GM23338 (cell line): ENCODE measurements around the gene HCN2. TPM values are rescaled to one million over a fixed set of nuclear protein-coding genes. Genes with fewer than 3 reads are reported as not detected.

Experiments
- ATAC-seq: fragments of 200-7000 bp; cut with Tn5 transposase; 3 replicates; pipeline ENCODE4 v1.9.1; 2020
- DNase-seq: peaks from one replicate; pipeline ENCODE4 v3.0.0-alpha.2; 2015; ENCODE audit warnings: low spot score
- H2AFZ ChIP-seq: fragments of 200-600 bp; sonication (generic); 2 replicates; pipeline ENCODE4 v1.8.0; 2016; ENCODE audit warnings: antibody characterized with exemption, mild to moderate bottlenecking, moderate library complexity
- H3F3A ChIP-seq: fragments of 200-600 bp; sonication (generic); replicated peaks from 2 replicates; pipeline ENCODE4 v1.8.0; 2017; ENCODE audit warnings: antibody characterized with exemption, mixed run types, low read depth
- H3K27ac ChIP-seq: fragments of 200-600 bp; sonication (generic); 2 replicates; pipeline ENCODE4 v1.6.1; 2016; ENCODE audit warnings: low read depth
- H3K27me3 ChIP-seq: fragments of 200-600 bp; sonication (generic); 2 replicates; pipeline ENCODE4 v1.8.0; 2016; ENCODE audit warnings: mild to moderate bottlenecking, mixed run types, moderate library complexity; ENCODE audit not compliant: insufficient read depth
- H3K36me3 ChIP-seq: fragments of 200-600 bp; sonication (generic); 2 replicates; pipeline ENCODE4 v1.8.0; 2016; ENCODE audit warnings: mild to moderate bottlenecking; ENCODE audit not compliant: insufficient read depth
- H3K4me1 ChIP-seq: fragments of 200-600 bp; sonication (generic); 2 replicates; pipeline ENCODE4 v1.8.0; 2016; ENCODE audit warnings: mild to moderate bottlenecking, moderate library complexity; ENCODE audit not compliant: insufficient read depth
- H3K4me2 ChIP-seq: fragments of 200-600 bp; sonication (generic); 2 replicates; pipeline ENCODE4 v1.7.1; 2017; ENCODE audit warnings: mixed run types
- H3K4me3 ChIP-seq: fragments of 200-600 bp; sonication (generic); 2 replicates; pipeline ENCODE4 v1.6.1; 2016; ENCODE audit warnings: mixed run types
- H3K79me2 ChIP-seq: fragments of 200-600 bp; sonication (generic); replicated peaks from 2 replicates; pipeline ENCODE4 v1.8.0; 2017; ENCODE audit warnings: mild to moderate bottlenecking; ENCODE audit not compliant: insufficient read depth
- H3K9me2 ChIP-seq: fragments of 200-600 bp; sonication (generic); 2 replicates; pipeline ENCODE4 v1.8.0; 2017; ENCODE audit not compliant: insufficient read depth
- H4K20me1 ChIP-seq: fragments of 200-600 bp; sonication (generic); replicated peaks from 2 replicates; pipeline ENCODE4 v1.8.0; 2017; ENCODE audit warnings: mild to moderate bottlenecking; ENCODE audit not compliant: insufficient read depth
- H3K27ac Mint-ChIP-seq: 2 replicates; pipeline ENCODE4 v1.8.0; 2020; ENCODE audit warnings: inconsistent platforms, mild to moderate bottlenecking, moderate library complexity, mixed read lengths
- H3K27me3 Mint-ChIP-seq: 3 replicates; pipeline ENCODE4 v1.8.0; 2022; ENCODE audit warnings: low read depth, mild to moderate bottlenecking, moderate library complexity, mixed read lengths, inconsistent platforms; ENCODE audit not compliant: insufficient read depth, poor library complexity
- H3K36me3 Mint-ChIP-seq: 3 replicates; pipeline ENCODE4 v1.8.0; 2021; ENCODE audit warnings: low read depth, mild to moderate bottlenecking, inconsistent platforms, moderate library complexity, mixed read lengths
- H3K4me1 Mint-ChIP-seq: 3 replicates; pipeline ENCODE4 v1.8.0; 2020; ENCODE audit warnings: mild to moderate bottlenecking, inconsistent platforms, mixed read lengths
- H3K4me3 Mint-ChIP-seq: 3 replicates; pipeline ENCODE4 v1.8.0; 2021; ENCODE audit warnings: moderate library complexity, mild to moderate bottlenecking, inconsistent platforms, mixed read lengths
- H3K9me3 Mint-ChIP-seq: 3 replicates; pipeline ENCODE4 v1.8.0; 2020; ENCODE audit warnings: moderate library complexity, mild to moderate bottlenecking, inconsistent platforms, mixed read lengths
- CTCF ChIP-seq, 2 experiments: fragments of 200-600 bp in 1 of 2; sonication (generic) in 1 of 2; conservative IDR thresholded peaks; 2 replicates each; pipeline versions ENCODE4 v1.5.1 to v1.6.1; 2016 to 2017; ENCODE audit warnings: antibody characterized with exemption in 2 of 2, low read depth in 2 of 2, mild to moderate bottlenecking in 2 of 2, moderate library complexity in 1 of 2
- NANOG ChIP-seq: IDR thresholded peaks from 2 replicates; pipeline ENCODE4 v1.6.1; 2016; ENCODE audit warnings: antibody characterized with exemption, borderline replicate concordance
- ZNF462 ChIP-seq: fragments of 250-450 bp; sonication (Bioruptor Pico); IDR thresholded peaks from 2 replicates; pipeline ENCODE4 v1.5.0; 2020; ENCODE audit warnings: mild to moderate bottlenecking, moderate library complexity
- polyA plus RNA-seq: library from polyadenylated mRNA; unstranded; fragments of >200 nt; fragmentation: Nextera tagmentation; extraction: Ambion mirVana; gene quantifications from 2 replicates; pipeline ENCODE4 v1.2.1, GENCODE V29; 2016
- total RNA-seq: library from RNA; depleted of rRNA; stranded (reverse); fragments of >200 nt; shearing (Covaris generic); gene quantifications from 2 replicates; pipeline ENCODE4 v1.2.3, GENCODE V29; 2014
- TF ChIP-seq, protein P1 (sequence below): IDR thresholded peaks from 2 replicates; pipeline ENCODE4 v1.6.1; 2016; ENCODE audit warnings: antibody characterized with exemption

Gene HCN2
- total and polyA plus RNA-seq, 2 experiments from 2014 or later = 0.06 to 2.9 TPM

- TF ChIP-seq ZNF462 (CRISPR knock-in tag) (no peak), NANOG (no peak)
- TF ChIP-seq, protein P1, sequence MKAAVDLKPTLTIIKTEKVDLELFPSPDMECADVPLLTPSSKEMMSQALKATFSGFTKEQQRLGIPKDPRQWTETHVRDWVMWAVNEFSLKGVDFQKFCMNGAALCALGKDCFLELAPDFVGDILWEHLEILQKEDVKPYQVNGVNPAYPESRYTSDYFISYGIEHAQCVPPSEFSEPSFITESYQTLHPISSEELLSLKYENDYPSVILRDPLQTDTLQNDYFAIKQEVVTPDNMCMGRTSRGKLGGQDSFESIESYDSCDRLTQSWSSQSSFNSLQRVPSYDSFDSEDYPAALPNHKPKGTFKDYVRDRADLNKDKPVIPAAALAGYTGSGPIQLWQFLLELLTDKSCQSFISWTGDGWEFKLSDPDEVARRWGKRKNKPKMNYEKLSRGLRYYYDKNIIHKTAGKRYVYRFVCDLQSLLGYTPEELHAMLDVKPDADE = no peak
These were observed 8.0 kb downstream of the HCN2 start (continued) for GRCh38 chr19:597406-598315.

DNA sequence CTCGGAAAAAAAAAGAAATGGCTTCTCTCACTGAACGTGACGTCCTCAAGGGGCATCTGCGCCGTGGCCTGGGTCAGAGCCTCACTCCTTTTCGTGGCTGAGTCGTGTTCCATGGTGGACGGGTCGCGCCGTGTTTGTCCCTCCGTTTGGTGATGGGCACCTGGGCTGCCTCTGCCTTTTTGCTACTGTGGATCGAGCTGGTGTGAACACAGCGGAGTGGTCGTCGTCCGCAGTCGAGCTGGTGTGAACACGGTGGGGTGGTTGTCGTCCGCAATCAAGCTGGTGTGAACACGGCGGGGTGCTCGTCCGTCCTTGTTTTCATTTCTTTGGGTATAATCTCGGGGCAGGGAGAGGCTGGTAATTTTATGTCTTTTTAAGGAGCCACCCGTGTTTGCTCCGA lies 11.6 kb downstream of the HCN2 start:
- no peak overlapping the region for H3K4me3 Mint-ChIP-seq
- Histone ChIP-seq H3K9me2 (no peaks in the 10 kb centered on the region), H3K4me1 (no peaks in the 10 kb centered on the region), H3K4me3 (no peak overlapping the region), H3F3A (no peaks in the 10 kb centered on the region), H3K79me2 (no peaks in the 10 kb centered on the region), H2AFZ (no peak overlapping the region), H3K36me3 (no peaks in the 10 kb centered on the region), H3K4me2 (no peak overlapping the region), H3K27me3 (no peaks in the 10 kb centered on the region), H3K27ac (no peak overlapping the region), H4K20me1 (no peaks in the 10 kb centered on the region)
- H3K36me3 Mint-ChIP-seq = peaks cover 16% of the 10 kb centered on the region
- no peak overlapping the region for H3K27ac Mint-ChIP-seq
- H3K9me3 Mint-ChIP-seq = peaks cover 42% of the 10 kb centered on the region
- no peak for DNase-seq
- H3K4me1 Mint-ChIP-seq = no peaks in the 10 kb centered on the region
- no peak for ATAC-seq
- H3K27me3 Mint-ChIP-seq = peaks cover 2% of the 10 kb centered on the region
- TF ChIP-seq, protein P1 = no peak
- no peak for TF ChIP-seq CTCF (conservative IDR thresholded peaks at IDR 0.05; ENCODE audit: low read depth in 2 of 2)
